ENCODE results near the gene STK24.

The STK24 gene

DNA sequence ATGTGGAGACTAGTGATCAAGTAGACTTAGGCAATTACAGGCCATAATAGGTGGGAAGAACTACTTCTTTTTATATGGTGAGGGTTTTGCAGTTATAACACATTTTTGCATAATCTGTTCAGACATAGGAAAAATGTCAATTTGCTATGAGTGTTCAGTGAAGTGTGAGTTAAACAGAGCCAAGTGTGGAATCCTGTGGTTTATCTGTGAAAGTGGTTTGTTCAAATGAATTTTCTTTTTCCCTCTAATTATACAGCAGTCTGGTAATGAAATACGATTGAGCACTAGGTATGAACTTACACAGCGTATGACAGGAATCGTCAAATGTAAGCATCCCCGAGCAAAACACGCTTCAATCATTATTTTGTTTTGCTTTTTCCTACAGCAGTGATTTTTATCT is 178.3 kb downstream of the STK24 start:
- DNase-seq: no peak

DNA sequence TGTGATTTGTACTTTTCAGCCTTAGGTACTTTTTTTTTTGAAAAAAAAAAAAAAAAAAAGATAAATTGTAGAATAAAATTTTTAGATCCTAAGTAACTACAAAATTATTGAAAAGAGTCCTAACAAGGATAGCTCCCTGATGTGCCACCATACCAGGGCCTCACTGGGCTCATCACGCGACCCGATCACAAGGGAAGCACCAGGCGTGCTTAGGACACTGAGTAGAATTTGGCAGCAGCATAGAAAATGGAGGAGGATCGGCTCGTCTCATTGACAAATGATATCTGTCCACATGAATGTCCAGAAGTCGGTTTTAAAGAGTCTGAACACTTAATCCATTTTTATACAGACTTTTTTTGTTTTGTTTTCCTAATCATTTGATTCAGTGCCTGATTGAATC is 179.0 kb downstream of the STK24 start:
- no peak for DNase-seq

DNA sequence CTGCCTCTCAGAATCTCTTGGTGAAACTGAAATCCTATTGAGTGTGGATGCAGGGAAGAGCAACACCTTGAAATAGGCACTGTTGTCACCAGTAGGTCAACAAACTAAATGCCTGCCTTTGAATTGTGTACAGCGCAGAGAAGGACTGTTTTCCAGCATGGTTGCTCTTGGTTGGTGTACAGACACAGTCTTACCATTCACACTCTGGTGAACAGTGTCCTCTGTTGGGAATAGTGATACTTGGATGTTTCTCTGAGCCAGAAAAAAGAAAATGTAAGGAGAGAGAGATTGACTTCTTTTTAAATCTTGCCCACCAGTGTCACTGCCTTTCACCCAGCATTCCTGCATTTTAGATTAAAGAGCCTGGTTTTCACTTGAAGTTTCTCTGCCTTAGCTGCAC is 179.7 kb downstream of the STK24 start:
- DNase-seq: no peak

DNA sequence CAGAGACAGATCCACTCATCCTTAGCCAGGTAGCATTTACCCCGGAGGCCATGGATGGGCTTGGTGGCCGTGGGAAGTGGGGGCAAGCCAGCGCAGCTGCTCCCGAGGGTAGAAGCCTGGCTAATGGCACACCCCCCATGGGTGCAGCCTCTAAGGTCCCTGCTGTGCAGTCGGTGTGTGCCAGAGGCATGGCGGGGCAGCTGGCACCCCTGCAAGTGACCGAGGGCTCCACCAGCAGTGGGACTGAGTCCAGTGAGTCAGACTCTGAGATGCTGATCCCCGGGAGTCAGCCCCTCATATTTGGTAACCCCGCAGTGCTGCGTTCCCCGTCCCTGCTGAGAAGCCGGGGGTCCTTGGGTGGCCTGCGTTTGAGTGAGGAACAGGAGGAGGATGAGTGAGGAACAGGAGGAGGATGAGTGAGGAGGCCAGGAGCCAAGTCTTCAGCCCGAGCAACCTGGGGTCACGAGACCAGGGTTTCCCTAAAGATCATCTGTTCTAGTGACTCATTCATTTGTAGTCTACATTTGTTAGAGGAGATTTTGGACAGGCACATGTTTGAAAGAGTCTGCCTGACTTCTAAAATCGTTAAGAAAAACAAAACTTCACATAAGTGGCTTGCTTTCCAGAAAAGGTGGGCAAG is 180.7 kb downstream of the STK24 start:
- DNase-seq: no peak

Measured in stimulated activated naive CD4-positive, alpha-beta T cell treated with Interleukin-2 at 50 U/mL for 16 hours (primary cell).